Activated T-helper 17 cell treated with anti-CD3 and anti-CD28 coated beads, Interleukin-2, amount 50 U/mL, for 72 hours (primary cell): ENCODE measurements around the gene MMP24. TPM values are rescaled to one million over a fixed set of nuclear protein-coding genes. Genes with fewer than 3 reads are reported as not detected.
A peak's percentile ranks its signal among the peaks of the same experiment; 100 is the strongest.
"Not testable (repeated sequence)": the region's sequence is repeated elsewhere in the genome, so short reads cannot be mapped to it uniquely, and the experiment has no call there.

Experiments
- ATAC-seq: fragments of 150-1000 bp; cut with Tn5 transposase; replicated peaks from 2 replicates; pipeline ENCODE4 v1.10.0; 2021; ENCODE audit warnings: mild to moderate bottlenecking, moderate library complexity
- H3K27ac Mint-ChIP-seq: one replicate; pipeline ENCODE4 v1.8.0; 2022; ENCODE audit warnings: mixed read lengths
- H3K27me3 Mint-ChIP-seq: one replicate; pipeline ENCODE4 v1.8.0; 2022; ENCODE audit warnings: mixed read lengths
- H3K36me3 Mint-ChIP-seq: one replicate; pipeline ENCODE4 v1.8.0; 2022; ENCODE audit warnings: low read depth, mild to moderate bottlenecking, mixed read lengths
- H3K4me1 Mint-ChIP-seq: one replicate; pipeline ENCODE4 v1.8.0; 2022; ENCODE audit warnings: mixed read lengths
- H3K4me3 Mint-ChIP-seq: one replicate; pipeline ENCODE4 v1.8.0; 2022; ENCODE audit warnings: mild to moderate bottlenecking, mixed read lengths
- H3K9me3 Mint-ChIP-seq: one replicate; pipeline ENCODE4 v1.8.0; 2022; ENCODE audit warnings: mixed read lengths
- total RNA-seq, 2 donors: library from RNA; stranded (reverse); gene quantifications; one replicate each; pipeline ENCODE4 v1.2.3, GENCODE V29; 2022

The MMP24 gene
- under 1 TPM in 1 of 2 donors, not detected in 1; 0.04 TPM for total RNA-seq

- no peak for ATAC-seq
These were observed at the start of gene MMP24 for GRCh38 chr20:35226126-35226883. MMP24 (plus strand) TSS chr20:35226690; CDS start chr20:35226739, 49 bp downstream.

GRCh38 chr20:35179292-35180212 is 46.9 kb upstream of the MMP24 start:
- Mint-ChIP-seq H3K9me3 (no peaks in the 10 kb centered on the region), H3K4me1 (peaks cover 5% of the 10 kb centered on the region), H3K4me3 (no peak overlapping the region), H3K27me3 (no peaks in the 10 kb centered on the region), H3K36me3 (no peaks in the 10 kb centered on the region), H3K27ac (no peak overlapping the region)
- no peak for ATAC-seq

More at GRCh38 chr20:35226126-35226883, at the start of gene MMP24:
- no peak within 1 kb of the TSS for H3K27ac Mint-ChIP-seq
- H3K9me3 Mint-ChIP-seq = no peaks in the 10 kb centered on the region
- H3K4me3 Mint-ChIP-seq = peak within 1 kb of the TSS; percentile 68
- peaks cover 6% of the 10 kb centered on the region for H3K4me1 Mint-ChIP-seq
- peaks cover 26% of the 10 kb centered on the region for H3K36me3 Mint-ChIP-seq
- H3K27me3 Mint-ChIP-seq = peaks cover 27% of the 10 kb centered on the region

- H3K27me3 Mint-ChIP-seq = no peaks in the 10 kb centered on the region
- H3K27ac Mint-ChIP-seq = no peak overlapping the region
These were observed 46.2 kb upstream of the MMP24 start for GRCh38 chr20:35180266-35180665.

GRCh38 chr20:35181731-35182130 is 44.8 kb upstream of the MMP24 start:
- H3K27ac Mint-ChIP-seq = no peak overlapping the region
- no peaks in the 10 kb centered on the region for H3K36me3 Mint-ChIP-seq
- no peak for ATAC-seq
- no peaks in the 10 kb centered on the region for H3K27me3 Mint-ChIP-seq
- H3K4me3 Mint-ChIP-seq = no peak overlapping the region
- H3K4me1 Mint-ChIP-seq = peaks cover 5% of the 10 kb centered on the region
- H3K9me3 Mint-ChIP-seq = no peaks in the 10 kb centered on the region

More at GRCh38 chr20:35180266-35180665, 46.2 kb upstream of the MMP24 start:
- no peaks in the 10 kb centered on the region for H3K36me3 Mint-ChIP-seq
- ATAC-seq = no peak
- H3K4me3 Mint-ChIP-seq = no peak overlapping the region
- H3K4me1 Mint-ChIP-seq = peaks cover 5% of the 10 kb centered on the region
- H3K9me3 Mint-ChIP-seq = no peaks in the 10 kb centered on the region

GRCh38 chr20:35186691-35187289 is 39.7 kb upstream of the MMP24 start:
- not testable (repeated sequence) for ATAC-seq

GRCh38 chr20:35187584-35188190 is 38.8 kb upstream of the MMP24 start:
- Mint-ChIP-seq H3K27me3 (no peaks in the 10 kb centered on the region), H3K4me3 (no peak overlapping the region), H3K36me3 (no peaks in the 10 kb centered on the region), H3K27ac (no peak overlapping the region), H3K9me3 (no peaks in the 10 kb centered on the region), H3K4me1 (no peaks in the 10 kb centered on the region)
- no peak for ATAC-seq

More at GRCh38 chr20:35186691-35187289, 39.7 kb upstream of the MMP24 start:
- H3K27me3 Mint-ChIP-seq, H3K36me3 Mint-ChIP-seq, H3K4me3 Mint-ChIP-seq, H3K9me3 Mint-ChIP-seq, H3K27ac Mint-ChIP-seq, H3K4me1 Mint-ChIP-seq: not testable (repeated sequence)

- not testable (repeated sequence) for H3K36me3 Mint-ChIP-seq, H3K9me3 Mint-ChIP-seq, ATAC-seq, H3K27me3 Mint-ChIP-seq, H3K27ac Mint-ChIP-seq, H3K4me1 Mint-ChIP-seq, H3K4me3 Mint-ChIP-seq
These were observed 37.3 kb upstream of the MMP24 start for GRCh38 chr20:35189223-35189622.

- Mint-ChIP-seq H3K27me3 (no peaks in the 10 kb centered on the region), H3K9me3 (no peaks in the 10 kb centered on the region), H3K27ac (no peak overlapping the region), H3K36me3 (no peaks in the 10 kb centered on the region), H3K4me3 (no peak overlapping the region), H3K4me1 (no peaks in the 10 kb centered on the region)
- no peak for ATAC-seq
These were observed 35.9 kb upstream of the MMP24 start for GRCh38 chr20:35190556-35190955.

- Mint-ChIP-seq H3K36me3 (no peaks in the 10 kb centered on the region), H3K4me1 (no peaks in the 10 kb centered on the region), H3K4me3 (no peak overlapping the region), H3K9me3 (peaks cover 3% of the 10 kb centered on the region), H3K27me3 (no peaks in the 10 kb centered on the region), H3K27ac (no peak overlapping the region)
- no peak for ATAC-seq
These were observed 34.9 kb upstream of the MMP24 start for GRCh38 chr20:35191419-35192117.

- ATAC-seq = no peak
- no peaks in the 10 kb centered on the region for H3K36me3 Mint-ChIP-seq
- H3K4me3 Mint-ChIP-seq = no peak overlapping the region
- H3K4me1 Mint-ChIP-seq = no peaks in the 10 kb centered on the region
- H3K27ac Mint-ChIP-seq = no peak overlapping the region
- H3K9me3 Mint-ChIP-seq = peaks cover 5% of the 10 kb centered on the region
- H3K27me3 Mint-ChIP-seq = no peaks in the 10 kb centered on the region
These were observed 34.2 kb upstream of the MMP24 start for GRCh38 chr20:35192118-35192872.

GRCh38 chr20:35193031-35193791 is 33.3 kb upstream of the MMP24 start:
- H3K9me3 Mint-ChIP-seq = not testable (repeated sequence)

GRCh38 chr20:35196313-35196712 is 30.2 kb upstream of the MMP24 start:
- Mint-ChIP-seq H3K27me3 (no peaks in the 10 kb centered on the region), H3K4me3 (no peak overlapping the region), H3K27ac (no peak overlapping the region), H3K36me3 (no peaks in the 10 kb centered on the region), H3K4me1 (no peaks in the 10 kb centered on the region), H3K9me3 (peaks cover 5% of the 10 kb centered on the region)
- ATAC-seq = no peak

More at GRCh38 chr20:35193031-35193791, 33.3 kb upstream of the MMP24 start:
- H3K27me3 Mint-ChIP-seq, H3K4me3 Mint-ChIP-seq, ATAC-seq, H3K4me1 Mint-ChIP-seq, H3K36me3 Mint-ChIP-seq, H3K27ac Mint-ChIP-seq: not testable (repeated sequence)

- no peaks in the 10 kb centered on the region for H3K4me1 Mint-ChIP-seq
- no peak overlapping the region for H3K27ac Mint-ChIP-seq
- no peak overlapping the region for H3K4me3 Mint-ChIP-seq
- ATAC-seq = no peak
- H3K27me3 Mint-ChIP-seq = no peaks in the 10 kb centered on the region
- no peaks in the 10 kb centered on the region for H3K36me3 Mint-ChIP-seq
- H3K9me3 Mint-ChIP-seq = peaks cover 5% of the 10 kb centered on the region
These were observed 26.8 kb upstream of the MMP24 start for GRCh38 chr20:35199740-35200139.
